LNCaP clone FGC (cell line): Measurements from ENCODE around the gene CYTH1.

ENCODE experiments used
- DNase-seq: peaks from one replicate; pipeline ENCODE4 v3.0.0-alpha.2; 2011; ENCODE audit warnings: low read depth
- H3K4me3 ChIP-seq: 2 replicates; pipeline ENCODE4 v1.5.1; 2011; ENCODE audit warnings: mild to moderate bottlenecking, low read depth, low read length, control low read depth
- CTCF ChIP-seq: IDR thresholded peaks from 2 replicates; pipeline ENCODE4 v1.5.1; 2012; ENCODE audit warnings: mild to moderate bottlenecking; ENCODE audit not compliant: control insufficient read depth, insufficient read depth; ENCODE audit errors: extremely low read depth

CYTH1 gene

GRCh38 chr17:78725448-78726021, 56.5 kb downstream of the CYTH1 start:
- no peak for DNase-seq
- no peak overlapping the region for H3K4me3 ChIP-seq
- TF ChIP-seq CTCF: no peak

- no peak for TF ChIP-seq CTCF
- no peak for DNase-seq
- no peak overlapping the region for H3K4me3 ChIP-seq
These were observed 57.1 kb downstream of the CYTH1 start for GRCh38 chr17:78724999-78725398.

- DNase-seq: no peak
- H3K4me3 ChIP-seq: no peak overlapping the region
These were observed 57.5 kb downstream of the CYTH1 start for GRCh38 chr17:78724544-78724943.

GRCh38 chr17:78723957-78724356, 58.1 kb downstream of the CYTH1 start:
- no peak overlapping the region for H3K4me3 ChIP-seq
- DNase-seq: no peak
- no peak for TF ChIP-seq CTCF

More at GRCh38 chr17:78724544-78724943, 57.5 kb downstream of the CYTH1 start:
- TF ChIP-seq CTCF: no peak

GRCh38 chr17:78723001-78723796, 58.9 kb downstream of the CYTH1 start:
- H3K4me3 ChIP-seq: no peak overlapping the region
- TF ChIP-seq CTCF: no peak
- DNase-seq: no peak

GRCh38 chr17:78722246-78722761, 59.8 kb downstream of the CYTH1 start:
- H3K4me3 ChIP-seq: no peak overlapping the region
- TF ChIP-seq CTCF: no peak
- no peak for DNase-seq
